Hematopoietic multipotent progenitor cell treated with erythropoietin and hydrocortisone succinate and interleukin-3 and kit ligand, for 17 days (in vitro differentiated cells): ENCODE data around the gene PLAAT2.
A peak's percentile ranks its signal among the peaks of the same experiment; 100 is the strongest.
"Not testable (repeated sequence)": the region's sequence is repeated elsewhere in the genome, so short reads cannot be mapped to it uniquely, and the experiment has no call there.

ENCODE experiments used
- DNase-seq: peaks from one replicate; pipeline ENCODE4 v3.0.0-alpha.2; 2015; ENCODE audit warnings: low spot score

PLAAT2 gene

GRCh38 chr11:63549411-63549810, 13.8 kb downstream of the PLAAT2 start:
- DNase-seq = no peak

GRCh38 chr11:63548178-63548577, 15.0 kb downstream of the PLAAT2 start:
- no peak for DNase-seq

GRCh38 chr11:63547061-63547460, 16.1 kb downstream of the PLAAT2 start:
- DNase-seq = no peak

- no peak for DNase-seq
These were observed 19.5 kb downstream of the PLAAT2 start for GRCh38 chr11:63543711-63544110.

GRCh38 chr11:63542506-63542905, 20.7 kb downstream of the PLAAT2 start:
- DNase-seq = not testable (repeated sequence)

GRCh38 chr11:63537293-63538101, 25.7 kb downstream of the PLAAT2 start:
- DNase-seq = no peak

- peak; percentile 39 for DNase-seq
These were observed 26.4 kb downstream of the PLAAT2 start, which contains the start of gene PLAAT4 for GRCh38 chr11:63536669-63537292. Gene PLAAT4, plus strand, starts transcription at chr11:63536808. Its CDS starts 61 bp downstream, at chr11:63536869.

GRCh38 chr11:63535734-63536133, 27.4 kb downstream of the PLAAT2 start:
- DNase-seq = no peak

GRCh38 chr11:63534895-63535461, 28.2 kb downstream of the PLAAT2 start:
- DNase-seq = no peak

GRCh38 chr11:63534076-63534475, 29.1 kb downstream of the PLAAT2 start:
- DNase-seq = no peak

GRCh38 chr11:63532799-63533475, 30.2 kb downstream of the PLAAT2 start:
- no peak for DNase-seq

- no peak for DNase-seq
These were observed 31.1 kb downstream of the PLAAT2 start for GRCh38 chr11:63532117-63532516.

- DNase-seq = not testable (repeated sequence)
These were observed 31.9 kb downstream of the PLAAT2 start for GRCh38 chr11:63531074-63531792.

- DNase-seq = no peak
These were observed 33.2 kb downstream of the PLAAT2 start for GRCh38 chr11:63530021-63530420.

GRCh38 chr11:63529373-63529772, 33.8 kb downstream of the PLAAT2 start:
- DNase-seq = not testable (repeated sequence)

GRCh38 chr11:63528729-63529278, 34.4 kb downstream of the PLAAT2 start:
- not testable (repeated sequence) for DNase-seq

- DNase-seq = not testable (repeated sequence)
These were observed 35.0 kb downstream of the PLAAT2 start for GRCh38 chr11:63528156-63528555.

GRCh38 chr11:63527667-63528066, 35.5 kb downstream of the PLAAT2 start:
- DNase-seq = no peak

GRCh38 chr11:63523151-63523550, 40.0 kb downstream of the PLAAT2 start:
- no peak for DNase-seq

GRCh38 chr11:63521896-63522295, 41.3 kb downstream of the PLAAT2 start:
- no peak for DNase-seq

GRCh38 chr11:63520606-63521170, 42.5 kb downstream of the PLAAT2 start:
- DNase-seq = no peak
